Measurements from ENCODE around the gene PALB2.
A peak's percentile ranks its signal among the peaks of the same experiment; 100 is the strongest.

The PALB2 gene

DNA sequence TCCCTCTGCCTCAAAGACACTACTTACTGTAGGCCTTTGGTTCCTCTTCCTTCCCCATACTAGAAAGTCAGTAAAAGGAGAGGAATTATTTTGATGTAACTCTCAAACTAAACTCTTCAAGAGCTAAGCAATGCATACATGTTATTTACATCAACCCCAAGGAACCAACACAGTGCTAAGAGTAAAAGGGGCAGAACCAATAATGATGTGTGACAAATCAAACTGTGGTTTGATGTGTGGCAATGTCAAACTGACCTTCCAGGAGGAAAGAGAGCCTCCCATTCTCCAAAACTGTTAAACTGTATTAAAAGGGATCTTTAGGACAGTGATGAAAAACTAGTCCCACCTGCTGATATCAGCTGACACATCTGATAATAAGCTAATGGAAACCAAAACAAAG lies 60.7 kb downstream of the PALB2 start:
- DNase-seq (ENCODE audit: low read depth), result no peak

DNA sequence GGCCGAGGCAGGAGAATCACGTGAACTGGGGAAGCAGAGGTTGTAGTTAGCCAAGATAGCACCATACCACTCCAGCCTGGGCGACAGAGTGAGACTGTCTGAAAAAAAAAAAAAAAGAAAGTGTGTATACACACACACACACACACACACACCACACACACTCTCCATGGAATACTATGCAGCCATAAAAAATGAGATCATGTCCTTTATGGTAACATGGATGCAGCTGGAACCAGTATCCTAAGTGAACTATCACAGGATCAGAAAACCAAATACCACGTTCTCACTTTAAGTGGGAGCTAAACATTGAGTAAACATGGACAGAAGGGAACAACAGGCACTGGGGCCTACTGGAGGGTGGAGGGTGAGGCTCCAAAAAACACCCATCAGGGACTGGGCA lies 61.7 kb downstream of the PALB2 start:
- DNase-seq (ENCODE audit: low read depth), result no peak

- no peak for DNase-seq (ENCODE audit: low read depth)
Observed at GRCh38 chr16:23578101-23578830, 62.8 kb downstream of the PALB2 start.

- no peak for DNase-seq (ENCODE audit: low read depth)
Observed at GRCh38 chr16:23577493-23577892, 63.6 kb downstream of the PALB2 start.

DNA sequence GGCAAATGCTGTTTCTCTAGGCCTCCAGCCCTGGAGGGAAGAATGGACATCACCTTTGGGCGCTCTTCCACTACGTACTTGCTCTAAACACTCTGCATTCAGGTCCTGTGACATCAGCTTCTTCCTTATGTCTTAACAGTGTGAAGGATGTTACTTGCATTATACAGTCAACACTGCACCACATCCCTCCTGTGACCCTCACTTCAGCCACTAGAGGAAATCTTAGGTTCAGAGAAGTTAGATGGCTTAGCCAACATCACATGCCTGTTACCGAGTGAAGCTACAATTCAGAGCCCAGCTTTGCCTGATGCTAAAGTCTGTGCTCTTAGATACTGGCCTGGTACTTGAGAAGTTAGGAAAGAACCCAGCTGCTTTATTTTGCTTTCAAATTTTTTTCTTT lies 65.3 kb downstream of the PALB2 start:
- DNase-seq (ENCODE audit: low read depth), result no peak

- no peak for DNase-seq (ENCODE audit: low read depth)
Observed at GRCh38 chr16:23573817-23574216, 67.3 kb downstream of the PALB2 start.

DNA sequence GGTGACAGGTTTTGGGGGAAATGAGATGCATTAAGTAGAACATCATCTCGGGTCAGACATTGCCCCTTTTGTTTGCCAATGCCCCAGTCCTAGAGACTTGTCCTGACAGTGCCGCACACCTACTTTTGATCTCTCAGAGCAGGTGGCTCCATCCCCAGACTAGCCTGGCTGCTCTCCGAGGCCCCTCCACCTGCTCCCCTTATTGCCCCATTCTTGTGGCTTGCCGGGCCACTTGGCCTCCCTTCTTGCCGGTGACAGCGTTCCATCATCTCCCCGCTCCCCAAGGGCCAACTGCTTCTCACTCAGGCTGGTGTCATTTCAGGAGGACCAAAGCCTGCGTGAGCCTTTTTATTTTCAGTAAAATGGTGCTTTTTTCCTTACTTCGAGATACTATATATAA lies 68.7 kb downstream of the PALB2 start:
- DNase-seq (ENCODE audit: low read depth), result no peak

DNA sequence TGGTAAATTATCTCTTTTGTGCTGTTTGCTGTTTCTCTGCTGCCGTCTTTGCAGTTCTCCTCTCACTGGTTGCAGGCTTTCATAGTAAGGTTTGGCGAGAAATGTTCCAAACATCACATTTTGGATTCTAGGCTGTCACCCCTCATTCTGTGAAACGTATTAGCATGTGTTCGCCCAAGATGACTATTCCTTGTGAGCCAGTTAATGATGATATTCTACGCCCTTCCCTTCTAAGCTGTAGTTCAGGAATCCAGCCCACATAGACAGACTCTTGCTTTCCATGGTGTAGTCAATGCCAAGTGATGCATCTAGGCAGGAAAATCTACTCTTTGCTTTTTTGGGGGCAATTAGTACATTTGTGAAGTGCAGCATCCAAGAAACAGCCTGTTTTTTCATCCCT lies 69.2 kb downstream of the PALB2 start:
- no peak for DNase-seq (ENCODE audit: low read depth)

- DNase-seq (ENCODE audit: low read depth), result no peak
Observed at GRCh38 chr16:23570992-23571632, 70.0 kb downstream of the PALB2 start.

DNA sequence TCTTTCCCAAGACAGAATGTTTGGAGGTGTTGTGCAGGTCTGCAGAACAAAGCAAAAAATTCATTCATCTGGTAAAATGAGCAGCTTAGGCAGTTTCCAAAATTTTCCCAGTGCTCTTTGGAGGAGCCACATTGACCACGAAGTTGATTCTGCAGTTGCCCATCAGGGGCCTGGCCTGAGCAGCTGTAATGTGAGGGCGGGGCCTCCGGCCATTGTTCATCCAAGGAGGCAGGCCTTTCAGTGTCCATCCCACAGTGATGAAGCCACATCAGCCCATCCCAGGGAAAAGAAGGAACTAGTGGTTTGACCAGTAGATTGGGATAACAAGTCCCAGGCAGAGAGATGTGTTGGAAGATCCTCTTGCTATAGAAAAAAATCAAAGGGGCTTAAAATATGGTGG lies 73.5 kb downstream of the PALB2 start:
- DNase-seq (ENCODE audit: low read depth), result no peak

DNA sequence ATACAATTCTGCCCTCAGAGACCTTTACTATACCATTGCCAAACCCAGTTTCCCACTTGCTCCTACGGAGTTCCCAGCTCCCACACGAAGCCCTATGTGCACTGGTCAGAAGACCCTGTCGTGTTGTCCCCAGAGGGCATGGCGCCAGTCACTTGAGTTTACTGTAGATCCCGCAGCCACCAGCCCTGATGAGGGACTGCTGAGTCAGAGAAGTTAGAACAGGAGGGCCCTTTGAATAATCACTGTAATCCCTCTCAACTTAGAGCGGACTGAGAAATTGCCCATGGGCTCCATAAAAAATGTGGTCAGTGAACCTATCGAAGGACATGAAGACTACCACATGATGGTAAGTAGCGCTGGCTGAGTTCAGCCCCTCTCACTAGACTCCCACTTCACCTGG lies 74.4 kb downstream of the PALB2 start:
- DNase-seq (ENCODE audit: low read depth), result no peak

DNA sequence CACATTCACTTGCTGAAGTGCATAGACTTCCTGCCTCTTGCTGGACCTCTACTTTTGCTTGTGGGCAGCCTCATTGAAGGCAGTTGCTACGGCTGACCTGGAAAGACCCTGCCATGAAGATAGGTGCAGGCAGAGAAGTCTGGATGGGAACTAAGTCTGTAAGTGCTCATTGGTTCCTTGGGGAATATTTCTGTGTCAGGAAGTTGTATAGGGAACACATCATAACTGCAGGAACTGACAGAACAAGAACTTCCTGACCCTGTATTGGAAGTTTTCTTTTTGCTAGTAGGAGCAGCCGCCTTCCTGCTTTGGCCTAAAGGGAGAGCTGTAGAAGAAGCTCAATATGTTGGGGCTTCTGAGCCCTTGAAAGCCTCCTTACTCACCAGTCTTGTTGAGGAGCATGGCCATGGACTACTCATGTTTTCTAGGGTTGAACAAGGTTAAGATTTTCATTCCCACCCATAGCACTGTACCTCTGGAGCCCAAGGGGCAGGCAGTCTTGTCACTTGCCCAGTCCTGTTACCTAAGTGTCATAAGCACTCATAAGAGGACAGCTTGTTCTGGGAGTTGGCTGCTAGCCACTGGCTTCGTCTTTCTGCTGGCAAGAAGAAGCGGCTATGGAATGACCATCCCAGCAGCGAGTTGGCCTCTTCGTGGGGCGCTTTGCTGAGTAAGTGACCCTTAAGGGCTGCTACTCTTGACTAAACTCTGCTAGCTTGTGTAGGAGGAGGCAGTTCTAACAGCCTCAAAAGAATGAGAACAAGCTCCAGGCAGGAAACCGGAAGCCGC lies 76.3 kb downstream of the PALB2 start:
- DNase-seq (ENCODE audit: low read depth), result no peak

DNA sequence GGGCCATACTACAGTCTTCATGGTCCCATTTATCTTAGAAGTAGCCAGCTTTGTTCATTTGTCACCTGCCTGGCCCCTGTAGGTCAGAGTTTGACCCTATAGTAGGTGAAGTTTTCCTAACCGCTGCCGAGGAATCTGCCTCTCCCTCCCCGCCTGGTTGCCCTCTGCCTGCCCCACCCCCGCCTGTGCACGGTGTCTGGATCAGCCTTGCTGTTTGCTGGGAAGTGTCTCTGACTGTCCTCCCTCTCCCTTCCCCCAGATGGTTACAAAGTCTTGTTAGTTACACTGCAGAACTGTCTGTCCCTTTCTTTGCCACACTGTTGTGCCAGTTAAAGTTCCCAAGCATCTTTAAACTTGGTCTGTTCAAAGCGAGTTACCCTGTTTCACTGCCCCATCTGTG lies 77.9 kb downstream of the PALB2 start:
- no peak for DNase-seq (ENCODE audit: low read depth)

GRCh38 chr16:23562505-23562904 lies 78.6 kb downstream of the PALB2 start:
- no peak for DNase-seq (ENCODE audit: low read depth)

GRCh38 chr16:23561586-23561985 lies 79.5 kb downstream of the PALB2 start:
- no peak for DNase-seq (ENCODE audit: low read depth)

DNA sequence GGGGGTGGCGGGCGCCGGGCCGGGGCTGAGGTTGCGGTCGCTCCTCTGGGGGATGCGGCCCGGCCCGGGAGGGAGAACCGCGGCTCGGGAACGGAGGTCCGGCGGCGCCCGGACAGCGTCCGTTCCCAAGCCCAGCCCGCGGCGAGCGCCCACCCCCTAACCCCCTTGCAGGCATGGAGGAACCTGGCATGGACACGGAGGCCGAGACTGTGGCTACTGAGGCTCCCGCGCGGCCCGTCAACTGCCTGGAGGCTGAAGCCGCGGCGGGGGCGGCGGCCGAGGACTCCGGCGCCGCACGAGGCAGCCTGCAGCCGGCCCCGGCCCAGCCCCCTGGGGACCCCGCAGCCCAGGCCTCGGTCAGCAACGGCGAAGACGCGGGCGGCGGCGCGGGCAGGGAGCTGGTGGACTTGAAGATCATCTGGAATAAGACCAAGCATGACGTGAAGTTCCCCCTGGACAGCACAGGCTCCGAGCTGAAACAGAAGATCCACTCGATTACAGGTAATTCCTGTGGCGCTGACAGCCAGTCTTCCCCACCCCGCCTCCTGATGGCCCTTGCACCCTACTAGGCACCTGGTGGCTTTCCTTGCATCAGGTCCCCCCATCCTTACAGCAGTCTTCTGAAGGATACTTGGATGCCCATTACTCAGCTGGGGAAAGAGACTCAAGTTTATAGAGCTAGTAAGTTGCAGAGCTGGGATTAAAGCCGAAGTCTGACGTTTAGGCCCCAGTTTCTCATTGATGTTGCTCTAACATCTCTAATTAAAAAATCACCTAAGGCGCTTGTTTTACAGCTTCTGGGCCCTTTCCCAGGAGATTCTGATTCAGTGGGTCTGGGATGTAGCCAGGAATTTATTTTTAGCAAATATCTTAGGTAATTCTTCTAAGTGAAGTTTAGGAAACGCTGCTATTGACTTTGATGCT lies 83.1 kb downstream of the PALB2 start:
- no peak for DNase-seq (ENCODE audit: low read depth)

DNA sequence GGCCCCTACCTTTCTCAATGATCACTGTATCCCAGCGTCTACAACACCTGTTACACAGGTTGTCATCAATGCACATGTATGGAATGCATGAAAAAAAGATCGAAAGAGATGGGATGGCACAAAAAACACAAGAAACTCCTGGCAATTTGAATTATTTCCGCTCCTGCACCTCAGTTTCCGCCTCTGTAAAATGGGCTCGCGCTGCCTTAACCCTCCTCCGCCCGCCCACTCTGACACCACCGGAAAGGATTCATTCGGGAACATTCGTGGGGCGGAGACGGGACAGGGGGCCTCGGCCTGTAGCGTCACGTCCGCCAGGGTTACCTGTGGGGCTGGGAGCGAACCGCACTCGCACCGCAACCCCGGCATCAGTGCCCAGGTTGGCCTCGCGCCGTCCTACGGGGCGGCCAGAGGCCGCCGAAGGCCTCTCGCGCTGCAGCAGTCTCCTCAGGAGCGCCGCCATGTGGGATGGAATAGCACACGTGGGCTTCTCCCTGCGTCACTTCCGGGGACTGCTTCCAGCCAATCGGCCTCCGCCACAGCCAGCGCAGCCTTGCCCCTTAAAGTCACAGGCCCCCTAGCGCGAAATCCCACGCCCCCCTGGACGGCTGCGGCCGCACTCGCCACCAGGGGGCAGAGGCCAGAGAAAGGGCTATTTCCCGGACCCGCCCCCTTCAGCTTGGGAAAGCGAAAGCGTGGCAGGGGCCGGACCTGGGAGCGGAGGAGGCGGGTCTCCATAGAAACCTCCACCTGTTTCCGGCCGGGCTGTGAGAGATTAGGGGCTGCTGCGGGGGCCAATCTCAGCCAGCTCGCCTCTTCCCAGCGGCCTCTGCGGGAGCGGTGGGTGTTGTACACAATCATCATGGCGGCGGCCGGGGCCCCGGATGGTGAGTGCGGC lies 84.0 kb downstream of the PALB2 start, which contains the start of the genes EARS2 and UBFD1:
EARS2 (minus strand) TSS at position 470 of the 898 bp plus-strand sequence; CDS start at position 463, 7 bp downstream.
UBFD1 (plus strand) TSS at position 847 of the 898 bp plus-strand sequence; CDS start at position 863, 16 bp downstream.
- peak; percentile 91 for DNase-seq (ENCODE audit: low read depth)

- DNase-seq (ENCODE audit: low read depth), result no peak
Observed at GRCh38 chr16:23554536-23554935, 86.6 kb downstream of the PALB2 start.

Data from stimulated activated CD8-positive, alpha-beta memory T cell treated with anti-CD3 and anti-CD28 coated beads, Interleukin-12 subunit alpha, Interleukin-12 subunit beta, amount 100 ng/mL, for 1 hour (primary cell).